Measurements from ENCODE around the gene LGI2. TPM values are rescaled to one million over a fixed set of nuclear protein-coding genes. Genes with fewer than 3 reads are reported as not detected.

Gene LGI2
- polyA plus RNA-seq, 1 of the 3 experiments (the other 2 are of a cell fraction) = not detected

- Histone ChIP-seq H3K9ac (no peak overlapping the region), H2AFZ (ENCODE audit: low read depth) (no peak overlapping the region), H3K27me3 (ENCODE audit: insufficient read depth) (peaks cover 28% of the 10 kb centered on the region), H3F3A (replicated peaks; ENCODE audit: insufficient read depth) (no peaks in the 10 kb centered on the region), H4K20me1 (ENCODE audit: insufficient read depth) (no peaks in the 10 kb centered on the region), H3K4me1 (ENCODE audit: control insufficient read depth in 1 of 2, insufficient read depth in 2 of 2, low read depth in 1 of 2, low read length in 1 of 2) (no peaks in the 10 kb centered on the region), H3K4me2 (no peak overlapping the region), H3K27ac (ENCODE audit: low read depth in 2 of 2, low read length in 1 of 2) (no peak overlapping the region), H3K9me3 (no peaks in the 10 kb centered on the region; the same call in 1 of the 2 replicates), H3K4me3 (ENCODE audit: low read depth in 2 of 2, low read length in 1 of 2) (no peak overlapping the region), H3K9me2 (no peaks in the 10 kb centered on the region), H3K36me3 (replicated peaks in 1 of 2; ENCODE audit: control insufficient read depth in 1 of 2, insufficient read depth in 2 of 2, low read length in 1 of 2) (no peaks in the 10 kb centered on the region), H3K79me2 (ENCODE audit: insufficient read depth) (no peaks in the 10 kb centered on the region)
- TF ChIP-seq ZBTB33 (IDR thresholded peaks at IDR 0.05; ENCODE audit: borderline replicate concordance, low read depth) = no peak
- TF ChIP-seq REST (IDR thresholded peaks at IDR 0.05; ENCODE audit: low read depth, low read length) = no peak
- TF ChIP-seq YY1 (IDR thresholded peaks at IDR 0.05; ENCODE audit: low read depth) = no peak
- TF ChIP-seq CTCF (IDR thresholded peaks at IDR 0.05) = no peak
- TF ChIP-seq IRF3 (IDR thresholded peaks at IDR 0.05; ENCODE audit: low read depth, low read length) = no peak
- TF ChIP-seq TAF1 (IDR thresholded peaks at IDR 0.05; ENCODE audit: borderline replicate concordance, low read depth, low read length) = no peak
- TF ChIP-seq RCOR1 (IDR thresholded peaks at IDR 0.05; ENCODE audit: low read length) = no peak
- TF ChIP-seq TEAD4 (IDR thresholded peaks at IDR 0.05; ENCODE audit: borderline replicate concordance, insufficient read depth) = no peak
- TF ChIP-seq CHD2 (IDR thresholded peaks at IDR 0.05; ENCODE audit: low read length, partially characterized antibody) = no peak
- TF ChIP-seq EP300 (IDR thresholded peaks at IDR 0.05; ENCODE audit: borderline replicate concordance in 1 of 2, low read depth in 1 of 2, low read length in 1 of 2) = no peak
- no peak for TF ChIP-seq MEF2A (IDR thresholded peaks at IDR 0.05; ENCODE audit: borderline replicate concordance, low read depth)
- no peak for TF ChIP-seq NRF1 (IDR thresholded peaks at IDR 0.05; ENCODE audit: low read depth, low read length)
- TF ChIP-seq POLR2AphosphoS5 (IDR thresholded peaks at IDR 0.05; ENCODE audit: low read depth, low read length) = no peak
- TF ChIP-seq RAD21 (IDR thresholded peaks at IDR 0.05; ENCODE audit: low read length) = no peak
- TF ChIP-seq USF1 (IDR thresholded peaks at IDR 0.05; ENCODE audit: borderline replicate concordance, low read depth) = no peak
- no peak for TF ChIP-seq FOXM1 (IDR thresholded peaks at IDR 0.05; ENCODE audit: low read depth)
- TF ChIP-seq MAX (IDR thresholded peaks at IDR 0.05; ENCODE audit: low read depth) = no peak
- no peak for TF ChIP-seq TCF12 (IDR thresholded peaks at IDR 0.05)
- no peak for TF ChIP-seq ELF1 (IDR thresholded peaks at IDR 0.05)
- no peak for TF ChIP-seq NFIC (IDR thresholded peaks at IDR 0.05; ENCODE audit: borderline replicate concordance)
- WGBS (ENCODE audit: low lambda C conversion rate) = 46% methylated on average over 7 of the region's 7 CpGs
- POLR2A ChIA-PET = no interaction called here
- DNase-seq = no peak
- CTCF ChIA-PET = no interaction called here
These were observed 35.3 kb upstream of the LGI2 start for GRCh38 chr4:25065932-25066590.

Data from SK-N-SH (cell line).